ENCODE results near the gene NTRK3.

NTRK3 gene

DNA sequence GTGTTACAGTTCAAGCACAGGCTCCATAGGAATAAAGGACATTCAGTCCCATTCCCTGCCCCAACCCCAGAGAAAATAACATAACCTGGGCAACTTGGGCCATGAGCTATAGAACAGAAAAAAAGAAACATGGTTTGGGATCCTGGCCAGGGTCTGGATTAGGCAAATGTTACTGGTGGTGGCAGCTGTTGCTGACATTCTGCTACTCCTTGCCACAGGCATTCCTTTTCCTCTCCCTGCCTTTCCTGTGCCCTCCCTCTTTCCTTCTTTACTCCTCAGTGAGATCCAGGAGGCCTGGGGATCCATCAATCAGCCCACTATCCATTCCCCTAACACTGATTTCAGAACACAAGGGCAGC, 129.1 kb downstream of the NTRK3 start:
- TF ChIP-seq TAF1 (IDR thresholded peaks at IDR 0.05; ENCODE audit: borderline replicate concordance, insufficient read depth, low read length): no peak
- no peak for TF ChIP-seq REST (IDR thresholded peaks at IDR 0.05; ENCODE audit: insufficient read depth in 1 of 2, low read depth in 2 of 2, low read length in 2 of 2)
- no peak for TF ChIP-seq FOXP2 (optimal IDR thresholded peaks at IDR 0.05; ENCODE audit: borderline replicate concordance, extremely low read depth, extremely low read length, insufficient read depth)
- no peak for TF ChIP-seq SIN3A (IDR thresholded peaks at IDR 0.05; ENCODE audit: borderline replicate concordance, insufficient read depth, low read length)
- no peak for TF ChIP-seq POLR2AphosphoS5 (IDR thresholded peaks at IDR 0.05; ENCODE audit: low read depth, low read length)

DNA sequence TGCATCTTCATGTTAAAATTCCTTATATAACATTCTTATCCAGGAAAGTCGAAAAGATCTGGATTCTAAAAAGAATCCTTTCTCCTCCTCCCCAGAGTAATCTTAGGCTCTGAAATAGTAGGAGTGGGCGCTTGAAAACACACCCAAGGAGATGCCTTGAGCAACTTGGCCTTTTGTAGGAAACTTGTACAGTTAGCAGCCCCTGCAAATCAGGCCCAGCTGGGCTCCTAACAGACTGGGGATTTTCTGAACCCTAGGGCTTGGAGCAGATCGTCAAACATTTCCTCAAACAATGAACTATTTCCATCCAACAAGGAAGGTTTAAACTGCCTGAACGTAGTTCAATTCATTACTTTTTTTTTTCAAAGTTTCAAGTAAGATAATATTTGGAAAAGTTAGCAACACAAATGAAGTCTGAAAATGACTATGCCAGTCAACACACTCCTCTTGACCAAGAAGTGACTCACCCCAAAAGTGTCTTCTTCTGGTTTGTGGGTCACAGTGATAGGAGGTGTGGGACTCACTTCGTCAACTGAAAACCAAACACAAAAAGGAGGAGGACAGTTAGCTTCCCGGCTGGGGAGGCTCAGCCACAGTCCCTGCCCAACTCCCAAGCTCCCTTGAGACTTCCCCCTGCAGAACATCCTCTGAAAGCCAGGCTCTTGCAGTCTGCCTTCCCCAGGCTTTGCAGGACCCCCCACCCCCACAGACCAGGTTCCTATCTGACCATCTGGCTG, 129.7 kb downstream of the NTRK3 start:
- no peak for TF ChIP-seq POLR2AphosphoS5 (IDR thresholded peaks at IDR 0.05; ENCODE audit: low read depth, low read length)
- TF ChIP-seq FOXP2 (optimal IDR thresholded peaks at IDR 0.05; ENCODE audit: borderline replicate concordance, extremely low read depth, extremely low read length, insufficient read depth): no peak

DNA sequence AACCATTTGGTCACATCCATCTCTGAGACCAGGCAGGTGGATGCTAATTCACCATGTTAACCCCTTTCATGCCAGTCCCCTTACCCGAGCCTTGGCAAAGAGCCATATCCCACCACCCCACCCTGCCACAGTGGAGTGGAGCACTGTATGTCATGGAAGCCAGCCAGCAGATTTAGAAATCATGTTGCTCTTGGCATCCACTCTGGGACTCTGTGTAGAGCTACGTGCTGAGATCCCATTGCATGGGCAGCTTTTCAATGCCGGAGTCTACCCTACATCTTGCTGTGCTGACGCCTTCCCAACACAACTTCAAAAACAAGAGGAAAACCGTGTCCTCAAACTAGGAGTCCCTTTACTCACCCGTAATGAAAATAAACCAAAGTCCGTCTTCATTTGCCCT, 131.0 kb downstream of the NTRK3 start:
- TF ChIP-seq SIN3A (IDR thresholded peaks at IDR 0.05; ENCODE audit: borderline replicate concordance, insufficient read depth, low read length): no peak
- TF ChIP-seq POLR2AphosphoS5 (IDR thresholded peaks at IDR 0.05; ENCODE audit: low read depth, low read length): no peak
- TF ChIP-seq REST (IDR thresholded peaks at IDR 0.05; ENCODE audit: insufficient read depth in 1 of 2, low read depth in 2 of 2, low read length in 2 of 2): no peak
- TF ChIP-seq TAF1 (IDR thresholded peaks at IDR 0.05; ENCODE audit: borderline replicate concordance, insufficient read depth, low read length): no peak
- no peak for TF ChIP-seq FOXP2 (optimal IDR thresholded peaks at IDR 0.05; ENCODE audit: borderline replicate concordance, extremely low read depth, extremely low read length, insufficient read depth)

- TF ChIP-seq POLR2AphosphoS5 (IDR thresholded peaks at IDR 0.05; ENCODE audit: low read depth, low read length) (no peak), SIN3A (IDR thresholded peaks at IDR 0.05; ENCODE audit: borderline replicate concordance, insufficient read depth, low read length) (no peak), FOXP2 (optimal IDR thresholded peaks at IDR 0.05; ENCODE audit: borderline replicate concordance, extremely low read depth, extremely low read length, insufficient read depth) (no peak), TAF1 (IDR thresholded peaks at IDR 0.05; ENCODE audit: borderline replicate concordance, insufficient read depth, low read length) (no peak), REST (IDR thresholded peaks at IDR 0.05; ENCODE audit: insufficient read depth in 1 of 2, low read depth in 2 of 2, low read length in 2 of 2) (no peak)
Observed at GRCh38 chr15:88124199-88124598, 132.3 kb downstream of the NTRK3 start.

GRCh38 chr15:88121968-88122530, 134.5 kb downstream of the NTRK3 start:
- TF ChIP-seq REST (IDR thresholded peaks at IDR 0.05; ENCODE audit: insufficient read depth in 1 of 2, low read depth in 2 of 2, low read length in 2 of 2): no peak
- no peak for TF ChIP-seq POLR2AphosphoS5 (IDR thresholded peaks at IDR 0.05; ENCODE audit: low read depth, low read length)
- no peak for TF ChIP-seq SIN3A (IDR thresholded peaks at IDR 0.05; ENCODE audit: borderline replicate concordance, insufficient read depth, low read length)
- no peak for TF ChIP-seq FOXP2 (optimal IDR thresholded peaks at IDR 0.05; ENCODE audit: borderline replicate concordance, extremely low read depth, extremely low read length, insufficient read depth)
- TF ChIP-seq TAF1 (IDR thresholded peaks at IDR 0.05; ENCODE audit: borderline replicate concordance, insufficient read depth, low read length): no peak

Data from PFSK-1 (cell line).